WTC11 (cell line): ENCODE measurements around the gene ELOVL6. TPM values are rescaled to one million over a fixed set of nuclear protein-coding genes. Genes with fewer than 3 reads are reported as not detected.

Source experiments
- CBFB ChIP-seq: sonication (generic); formaldehyde crosslinking; IDR thresholded peaks from 2 replicates; pipeline ENCODE4 v1.8.1; 2022; ENCODE audit warnings: mild to moderate bottlenecking, low read depth, missing genetic modification reagents
- JAZF1 ChIP-seq: fragments of 250-450 bp; sonication (Bioruptor Pico); IDR thresholded peaks from 2 replicates; pipeline ENCODE4 v1.9.0; 2021; ENCODE audit warnings: moderate library complexity, mild to moderate bottlenecking, inconsistent platforms
- JUN ChIP-seq: sonication (generic); formaldehyde crosslinking; IDR thresholded peaks from 2 replicates; pipeline ENCODE4 v1.8.0; 2023; ENCODE audit warnings: mild to moderate bottlenecking, missing genetic modification reagents
- KAT7 ChIP-seq: sonication (generic); formaldehyde crosslinking; IDR thresholded peaks from 2 replicates; pipeline ENCODE4 v1.8.1; 2023; ENCODE audit warnings: missing genetic modification reagents, mild to moderate bottlenecking, borderline replicate concordance
- NFATC4 ChIP-seq: fragments of 250-450 bp; sonication (Bioruptor Pico); IDR thresholded peaks from 2 replicates; pipeline ENCODE4 v1.9.0; 2021; ENCODE audit warnings: mild to moderate bottlenecking
- OVOL2 ChIP-seq: fragments of 250-450 bp; sonication (Bioruptor Pico); IDR thresholded peaks from 2 replicates; pipeline ENCODE4 v1.9.0; 2021; ENCODE audit warnings: mild to moderate bottlenecking, borderline replicate concordance
- RORB ChIP-seq: fragments of 250-450 bp; sonication (Bioruptor Pico); IDR thresholded peaks from 2 replicates; pipeline ENCODE4 v1.9.0; 2021; ENCODE audit warnings: mild to moderate bottlenecking
- ZNF121 ChIP-seq: sonication (generic); formaldehyde crosslinking; IDR thresholded peaks from 2 replicates; pipeline ENCODE4 v1.8.0; 2023; ENCODE audit warnings: missing genetic modification reagents
- ZNF232 ChIP-seq: sonication (generic); formaldehyde crosslinking; IDR thresholded peaks from 2 replicates; pipeline ENCODE4 v1.8.0; 2022; ENCODE audit warnings: mild to moderate bottlenecking, missing genetic modification reagents
- ZNF263 ChIP-seq: sonication (generic); formaldehyde crosslinking; IDR thresholded peaks from 2 replicates; pipeline ENCODE4 v1.8.1; 2022; ENCODE audit warnings: low read depth, mild to moderate bottlenecking, moderate library complexity, missing genetic modification reagents
- ZNF423 ChIP-seq: fragments of 250-450 bp; sonication (Bioruptor Pico); IDR thresholded peaks from 2 replicates; pipeline ENCODE4 v2.1.2; 2022; ENCODE audit warnings: mild to moderate bottlenecking, moderate library complexity
- total RNA-seq: library from RNA; stranded (reverse); gene quantifications from 3 replicates; pipeline ENCODE4 v1.2.3, GENCODE V29; 2021
- TF ChIP-seq, protein P1 (sequence below): fragments of 250-450 bp; sonication (Bioruptor Pico); IDR thresholded peaks from 2 replicates; pipeline ENCODE4 v1.9.0; 2021; ENCODE audit warnings: moderate library complexity, mild to moderate bottlenecking, inconsistent platforms, borderline replicate concordance
- TF ChIP-seq, protein P2 (sequence below): fragments of 250-450 bp; sonication (Bioruptor Pico); IDR thresholded peaks from 2 replicates; pipeline ENCODE4 v1.9.0; 2021; ENCODE audit warnings: mild to moderate bottlenecking, borderline replicate concordance
- TF ChIP-seq, protein P3 (sequence below): sonication (generic); formaldehyde crosslinking; IDR thresholded peaks from 2 replicates; pipeline ENCODE4 v1.8.1; 2022; ENCODE audit warnings: mild to moderate bottlenecking, moderate library complexity, missing genetic modification reagents
- TF ChIP-seq, protein P4 (sequence below): fragments of 250-450 bp; sonication (Bioruptor Pico); conservative IDR thresholded peaks from 2 replicates; pipeline ENCODE4 v1.9.0; 2021; ENCODE audit warnings: mild to moderate bottlenecking
- TF ChIP-seq, protein P5 (sequence below): sonication (generic); formaldehyde crosslinking; IDR thresholded peaks from 2 replicates; pipeline ENCODE4 v1.8.1; 2023; ENCODE audit warnings: mild to moderate bottlenecking, missing genetic modification reagents, moderate library complexity
- TF ChIP-seq, protein P6 (sequence below): sonication (generic); formaldehyde crosslinking; IDR thresholded peaks from 2 replicates; pipeline ENCODE4 v1.8.0; 2023; ENCODE audit warnings: missing genetic modification reagents, mild to moderate bottlenecking, borderline replicate concordance
- TF ChIP-seq, protein P7 (sequence below): sonication (generic); formaldehyde crosslinking; IDR thresholded peaks from 2 replicates; pipeline ENCODE4 v1.8.1; 2023; ENCODE audit warnings: mild to moderate bottlenecking, missing genetic modification reagents, moderate library complexity
- TF ChIP-seq, protein P8 (sequence below): sonication (generic); formaldehyde crosslinking; IDR thresholded peaks from 2 replicates; pipeline ENCODE4 v1.8.1; 2023; ENCODE audit warnings: mild to moderate bottlenecking, missing genetic modification reagents
- TF ChIP-seq, protein P9 (sequence below): fragments of 200-600 bp; IDR thresholded peaks from 2 replicates; pipeline ENCODE4 v1.8.0; 2022; ENCODE audit warnings: antibody characterized with exemption

The ELOVL6 gene
- total RNA-seq, 1 experiment from 2014 or later, result 87.4 TPM

DNA sequence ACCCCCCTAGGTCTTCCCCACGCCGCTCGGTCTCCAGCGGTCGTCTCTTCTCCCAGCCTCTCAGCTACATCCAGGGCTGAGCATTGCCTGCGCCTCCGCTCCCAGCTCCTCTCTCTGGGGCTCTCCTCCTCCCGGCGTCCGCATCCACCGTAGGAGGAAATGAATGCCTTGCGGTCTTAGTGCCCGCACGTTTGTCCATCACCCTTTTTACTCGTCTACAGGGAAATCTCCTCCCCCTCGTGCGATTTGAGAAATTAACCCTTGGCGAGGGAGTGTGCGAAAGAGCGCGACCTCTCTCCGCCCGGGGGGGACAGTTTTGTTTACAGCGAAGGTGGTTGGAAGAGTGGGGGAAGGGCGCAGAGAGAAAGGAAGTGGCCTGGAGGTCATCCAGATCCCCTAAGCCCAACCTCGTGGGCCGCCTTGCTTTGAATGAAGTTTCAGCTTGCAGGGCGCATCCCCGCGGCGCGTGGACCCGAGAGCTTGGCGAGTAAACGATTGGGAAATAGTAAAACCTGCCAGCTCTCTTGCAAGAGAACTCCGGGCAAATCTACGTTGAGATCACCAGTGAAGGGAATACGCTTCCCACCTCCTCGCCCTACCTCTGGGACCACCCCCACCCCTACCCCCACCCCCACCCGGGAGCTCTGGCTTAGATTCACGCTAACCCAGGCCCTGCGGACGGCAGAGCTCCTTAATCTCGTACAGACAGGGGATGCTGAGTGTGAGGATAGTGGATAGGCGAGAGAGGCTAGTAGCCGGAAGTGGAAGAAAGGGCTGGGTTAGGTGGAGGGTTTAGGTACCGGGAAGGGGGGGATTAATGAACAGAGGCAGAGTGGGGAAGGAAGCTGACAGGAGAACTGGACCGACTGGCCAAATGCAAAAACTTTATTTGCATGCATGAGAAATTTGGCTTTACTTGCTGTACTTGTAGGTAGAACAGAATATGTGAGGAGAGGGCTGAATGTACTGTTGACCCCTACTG lies at the start of gene ELOVL6 (continued):
- TF ChIP-seq, protein P1, sequence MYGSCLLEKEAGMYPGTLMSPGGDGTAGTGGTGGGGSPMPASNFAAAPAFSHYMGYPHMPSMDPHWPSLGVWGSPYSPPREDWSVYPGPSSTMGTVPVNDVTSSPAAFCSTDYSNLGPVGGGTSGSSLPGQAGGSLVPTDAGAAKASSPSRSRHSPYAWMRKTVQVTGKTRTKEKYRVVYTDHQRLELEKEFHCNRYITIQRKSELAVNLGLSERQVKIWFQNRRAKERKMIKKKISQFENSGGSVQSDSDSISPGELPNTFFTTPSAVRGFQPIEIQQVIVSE (CRISPR knock-in tag), result no peak
- TF ChIP-seq RORB (CRISPR knock-in tag), result no peak
- TF ChIP-seq CBFB (CRISPR knock-in tag), result no peak
- TF ChIP-seq OVOL2 (CRISPR knock-in tag), result no peak
- TF ChIP-seq, protein P2, sequence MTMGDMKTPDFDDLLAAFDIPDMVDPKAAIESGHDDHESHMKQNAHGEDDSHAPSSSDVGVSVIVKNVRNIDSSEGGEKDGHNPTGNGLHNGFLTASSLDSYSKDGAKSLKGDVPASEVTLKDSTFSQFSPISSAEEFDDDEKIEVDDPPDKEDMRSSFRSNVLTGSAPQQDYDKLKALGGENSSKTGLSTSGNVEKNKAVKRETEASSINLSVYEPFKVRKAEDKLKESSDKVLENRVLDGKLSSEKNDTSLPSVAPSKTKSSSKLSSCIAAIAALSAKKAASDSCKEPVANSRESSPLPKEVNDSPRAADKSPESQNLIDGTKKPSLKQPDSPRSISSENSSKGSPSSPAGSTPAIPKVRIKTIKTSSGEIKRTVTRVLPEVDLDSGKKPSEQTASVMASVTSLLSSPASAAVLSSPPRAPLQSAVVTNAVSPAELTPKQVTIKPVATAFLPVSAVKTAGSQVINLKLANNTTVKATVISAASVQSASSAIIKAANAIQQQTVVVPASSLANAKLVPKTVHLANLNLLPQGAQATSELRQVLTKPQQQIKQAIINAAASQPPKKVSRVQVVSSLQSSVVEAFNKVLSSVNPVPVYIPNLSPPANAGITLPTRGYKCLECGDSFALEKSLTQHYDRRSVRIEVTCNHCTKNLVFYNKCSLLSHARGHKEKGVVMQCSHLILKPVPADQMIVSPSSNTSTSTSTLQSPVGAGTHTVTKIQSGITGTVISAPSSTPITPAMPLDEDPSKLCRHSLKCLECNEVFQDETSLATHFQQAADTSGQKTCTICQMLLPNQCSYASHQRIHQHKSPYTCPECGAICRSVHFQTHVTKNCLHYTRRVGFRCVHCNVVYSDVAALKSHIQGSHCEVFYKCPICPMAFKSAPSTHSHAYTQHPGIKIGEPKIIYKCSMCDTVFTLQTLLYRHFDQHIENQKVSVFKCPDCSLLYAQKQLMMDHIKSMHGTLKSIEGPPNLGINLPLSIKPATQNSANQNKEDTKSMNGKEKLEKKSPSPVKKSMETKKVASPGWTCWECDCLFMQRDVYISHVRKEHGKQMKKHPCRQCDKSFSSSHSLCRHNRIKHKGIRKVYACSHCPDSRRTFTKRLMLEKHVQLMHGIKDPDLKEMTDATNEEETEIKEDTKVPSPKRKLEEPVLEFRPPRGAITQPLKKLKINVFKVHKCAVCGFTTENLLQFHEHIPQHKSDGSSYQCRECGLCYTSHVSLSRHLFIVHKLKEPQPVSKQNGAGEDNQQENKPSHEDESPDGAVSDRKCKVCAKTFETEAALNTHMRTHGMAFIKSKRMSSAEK (CRISPR knock-in tag), result no peak
- no peak for TF ChIP-seq KAT7 (CRISPR knock-in tag)
- TF ChIP-seq, protein P3, sequence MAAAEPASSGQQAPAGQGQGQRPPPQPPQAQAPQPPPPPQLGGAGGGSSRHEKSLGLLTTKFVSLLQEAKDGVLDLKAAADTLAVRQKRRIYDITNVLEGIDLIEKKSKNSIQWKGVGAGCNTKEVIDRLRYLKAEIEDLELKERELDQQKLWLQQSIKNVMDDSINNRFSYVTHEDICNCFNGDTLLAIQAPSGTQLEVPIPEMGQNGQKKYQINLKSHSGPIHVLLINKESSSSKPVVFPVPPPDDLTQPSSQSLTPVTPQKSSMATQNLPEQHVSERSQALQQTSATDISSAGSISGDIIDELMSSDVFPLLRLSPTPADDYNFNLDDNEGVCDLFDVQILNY (CRISPR knock-in tag), result no peak
- TF ChIP-seq, protein P4, sequence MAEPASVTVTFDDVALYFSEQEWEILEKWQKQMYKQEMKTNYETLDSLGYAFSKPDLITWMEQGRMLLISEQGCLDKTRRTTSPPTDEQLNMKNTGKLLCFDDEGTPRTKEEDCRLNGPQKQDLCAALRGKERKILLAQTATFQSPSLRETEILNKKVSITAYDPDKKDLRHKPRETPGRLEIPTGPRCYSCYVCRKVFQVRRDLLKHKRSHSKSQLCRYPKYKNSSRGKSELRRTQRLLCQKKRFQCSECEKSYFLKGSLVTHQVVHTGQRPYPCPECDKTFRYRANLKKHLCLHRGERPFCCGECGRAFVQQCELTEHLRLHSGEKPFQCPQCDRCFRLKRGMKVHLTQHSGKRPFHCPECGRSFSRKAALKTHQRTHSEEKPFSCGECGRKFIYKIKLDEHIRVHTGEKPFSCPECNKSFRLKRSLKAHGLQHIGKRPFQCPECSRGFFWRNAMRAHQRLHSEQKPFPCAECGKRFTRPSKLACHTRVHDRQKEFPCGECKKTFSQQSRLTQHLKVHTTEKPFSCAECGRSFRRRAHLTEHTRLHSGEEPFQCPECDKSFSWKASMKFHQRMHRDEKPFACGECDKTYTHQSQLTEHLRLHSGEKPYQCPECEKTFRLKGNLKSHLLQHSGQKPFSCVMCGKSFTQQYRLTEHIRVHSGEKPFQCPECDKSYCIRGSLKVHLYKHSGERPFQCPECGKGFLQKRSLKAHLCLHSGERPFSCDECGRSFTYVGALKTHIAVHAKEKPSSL (CRISPR knock-in tag), result no peak
- TF ChIP-seq, protein P5, sequence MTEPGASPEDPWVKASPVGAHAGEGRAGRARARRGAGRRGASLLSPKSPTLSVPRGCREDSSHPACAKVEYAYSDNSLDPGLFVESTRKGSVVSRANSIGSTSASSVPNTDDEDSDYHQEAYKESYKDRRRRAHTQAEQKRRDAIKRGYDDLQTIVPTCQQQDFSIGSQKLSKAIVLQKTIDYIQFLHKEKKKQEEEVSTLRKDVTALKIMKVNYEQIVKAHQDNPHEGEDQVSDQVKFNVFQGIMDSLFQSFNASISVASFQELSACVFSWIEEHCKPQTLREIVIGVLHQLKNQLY (CRISPR knock-in tag), result no peak
- TF ChIP-seq, protein P6, sequence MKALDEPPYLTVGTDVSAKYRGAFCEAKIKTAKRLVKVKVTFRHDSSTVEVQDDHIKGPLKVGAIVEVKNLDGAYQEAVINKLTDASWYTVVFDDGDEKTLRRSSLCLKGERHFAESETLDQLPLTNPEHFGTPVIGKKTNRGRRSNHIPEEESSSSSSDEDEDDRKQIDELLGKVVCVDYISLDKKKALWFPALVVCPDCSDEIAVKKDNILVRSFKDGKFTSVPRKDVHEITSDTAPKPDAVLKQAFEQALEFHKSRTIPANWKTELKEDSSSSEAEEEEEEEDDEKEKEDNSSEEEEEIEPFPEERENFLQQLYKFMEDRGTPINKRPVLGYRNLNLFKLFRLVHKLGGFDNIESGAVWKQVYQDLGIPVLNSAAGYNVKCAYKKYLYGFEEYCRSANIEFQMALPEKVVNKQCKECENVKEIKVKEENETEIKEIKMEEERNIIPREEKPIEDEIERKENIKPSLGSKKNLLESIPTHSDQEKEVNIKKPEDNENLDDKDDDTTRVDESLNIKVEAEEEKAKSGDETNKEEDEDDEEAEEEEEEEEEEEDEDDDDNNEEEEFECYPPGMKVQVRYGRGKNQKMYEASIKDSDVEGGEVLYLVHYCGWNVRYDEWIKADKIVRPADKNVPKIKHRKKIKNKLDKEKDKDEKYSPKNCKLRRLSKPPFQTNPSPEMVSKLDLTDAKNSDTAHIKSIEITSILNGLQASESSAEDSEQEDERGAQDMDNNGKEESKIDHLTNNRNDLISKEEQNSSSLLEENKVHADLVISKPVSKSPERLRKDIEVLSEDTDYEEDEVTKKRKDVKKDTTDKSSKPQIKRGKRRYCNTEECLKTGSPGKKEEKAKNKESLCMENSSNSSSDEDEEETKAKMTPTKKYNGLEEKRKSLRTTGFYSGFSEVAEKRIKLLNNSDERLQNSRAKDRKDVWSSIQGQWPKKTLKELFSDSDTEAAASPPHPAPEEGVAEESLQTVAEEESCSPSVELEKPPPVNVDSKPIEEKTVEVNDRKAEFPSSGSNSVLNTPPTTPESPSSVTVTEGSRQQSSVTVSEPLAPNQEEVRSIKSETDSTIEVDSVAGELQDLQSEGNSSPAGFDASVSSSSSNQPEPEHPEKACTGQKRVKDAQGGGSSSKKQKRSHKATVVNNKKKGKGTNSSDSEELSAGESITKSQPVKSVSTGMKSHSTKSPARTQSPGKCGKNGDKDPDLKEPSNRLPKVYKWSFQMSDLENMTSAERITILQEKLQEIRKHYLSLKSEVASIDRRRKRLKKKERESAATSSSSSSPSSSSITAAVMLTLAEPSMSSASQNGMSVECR (CRISPR knock-in tag), result no peak; the same call in 1 of the 2 replicates
- peak; percentile 74; the same call in 1 of the 2 replicates for TF ChIP-seq ZNF232 (CRISPR knock-in tag)
- no peak for TF ChIP-seq NFATC4 (CRISPR knock-in tag)
- 0 out of 2 replicates have a peak, but pooled peaks have one; percentile 10 for TF ChIP-seq ZNF423
- TF ChIP-seq ZNF121, result no peak
- TF ChIP-seq JAZF1 (CRISPR knock-in tag), result no peak
- TF ChIP-seq JUN, result no peak
- TF ChIP-seq, protein P7, sequence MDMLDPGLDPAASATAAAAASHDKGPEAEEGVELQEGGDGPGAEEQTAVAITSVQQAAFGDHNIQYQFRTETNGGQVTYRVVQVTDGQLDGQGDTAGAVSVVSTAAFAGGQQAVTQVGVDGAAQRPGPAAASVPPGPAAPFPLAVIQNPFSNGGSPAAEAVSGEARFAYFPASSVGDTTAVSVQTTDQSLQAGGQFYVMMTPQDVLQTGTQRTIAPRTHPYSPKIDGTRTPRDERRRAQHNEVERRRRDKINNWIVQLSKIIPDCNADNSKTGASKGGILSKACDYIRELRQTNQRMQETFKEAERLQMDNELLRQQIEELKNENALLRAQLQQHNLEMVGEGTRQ (CRISPR knock-in tag), result peak; percentile 21; the same call in 1 of the 2 replicates
- TF ChIP-seq, protein P8, sequence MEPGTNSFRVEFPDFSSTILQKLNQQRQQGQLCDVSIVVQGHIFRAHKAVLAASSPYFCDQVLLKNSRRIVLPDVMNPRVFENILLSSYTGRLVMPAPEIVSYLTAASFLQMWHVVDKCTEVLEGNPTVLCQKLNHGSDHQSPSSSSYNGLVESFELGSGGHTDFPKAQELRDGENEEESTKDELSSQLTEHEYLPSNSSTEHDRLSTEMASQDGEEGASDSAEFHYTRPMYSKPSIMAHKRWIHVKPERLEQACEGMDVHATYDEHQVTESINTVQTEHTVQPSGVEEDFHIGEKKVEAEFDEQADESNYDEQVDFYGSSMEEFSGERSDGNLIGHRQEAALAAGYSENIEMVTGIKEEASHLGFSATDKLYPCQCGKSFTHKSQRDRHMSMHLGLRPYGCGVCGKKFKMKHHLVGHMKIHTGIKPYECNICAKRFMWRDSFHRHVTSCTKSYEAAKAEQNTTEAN (CRISPR knock-in tag), result no peak
- TF ChIP-seq, protein P9, sequence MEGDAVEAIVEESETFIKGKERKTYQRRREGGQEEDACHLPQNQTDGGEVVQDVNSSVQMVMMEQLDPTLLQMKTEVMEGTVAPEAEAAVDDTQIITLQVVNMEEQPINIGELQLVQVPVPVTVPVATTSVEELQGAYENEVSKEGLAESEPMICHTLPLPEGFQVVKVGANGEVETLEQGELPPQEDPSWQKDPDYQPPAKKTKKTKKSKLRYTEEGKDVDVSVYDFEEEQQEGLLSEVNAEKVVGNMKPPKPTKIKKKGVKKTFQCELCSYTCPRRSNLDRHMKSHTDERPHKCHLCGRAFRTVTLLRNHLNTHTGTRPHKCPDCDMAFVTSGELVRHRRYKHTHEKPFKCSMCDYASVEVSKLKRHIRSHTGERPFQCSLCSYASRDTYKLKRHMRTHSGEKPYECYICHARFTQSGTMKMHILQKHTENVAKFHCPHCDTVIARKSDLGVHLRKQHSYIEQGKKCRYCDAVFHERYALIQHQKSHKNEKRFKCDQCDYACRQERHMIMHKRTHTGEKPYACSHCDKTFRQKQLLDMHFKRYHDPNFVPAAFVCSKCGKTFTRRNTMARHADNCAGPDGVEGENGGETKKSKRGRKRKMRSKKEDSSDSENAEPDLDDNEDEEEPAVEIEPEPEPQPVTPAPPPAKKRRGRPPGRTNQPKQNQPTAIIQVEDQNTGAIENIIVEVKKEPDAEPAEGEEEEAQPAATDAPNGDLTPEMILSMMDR, result no peak
- TF ChIP-seq ZNF263, result no peak
